ENCODE data around the gene N4BP3. TPM values are rescaled to one million over a fixed set of nuclear protein-coding genes. Genes with fewer than 3 reads are reported as not detected.

Gene N4BP3
- total and polyA plus RNA-seq, 2 of the 13 experiments (the other 11 are each of a cell fraction or from before 2014, with no cell fraction given) = 0.13 TPM; not detected in 1

DNA sequence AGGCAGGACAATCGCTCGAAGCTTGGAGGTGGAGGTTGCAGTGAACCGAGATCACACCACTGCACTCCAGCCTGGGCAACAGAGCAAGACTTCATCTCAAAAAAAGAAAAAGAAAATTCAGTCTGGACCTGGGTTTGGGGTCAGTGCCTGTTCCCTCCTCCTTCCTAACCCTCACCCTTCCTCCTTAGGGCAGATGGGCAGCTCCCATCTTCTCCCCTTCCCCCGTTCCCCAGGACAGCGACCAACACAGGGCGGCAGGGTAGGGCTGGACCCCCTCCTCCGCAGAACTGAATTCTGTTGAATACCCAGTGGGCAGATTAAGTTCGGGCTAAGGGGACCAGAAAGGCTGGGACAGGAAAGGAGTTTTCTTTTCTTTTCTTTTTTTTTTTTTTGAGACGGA lies 16.0 kb downstream of the N4BP3 start:
- Histone ChIP-seq H3K36me3 (replicated peaks in 1 of 2; ENCODE audit: control insufficient read depth in 1 of 2, insufficient read depth in 2 of 2, low read length in 2 of 2) (0 out of 5 replicates have a peak, but pooled peaks cover 0 to 3% of the 10 kb centered on the region in 2 experiments), H3K79me2 (ENCODE audit: insufficient read depth, low read length) (peaks cover 9% of the 10 kb centered on the region), H3K9ac (ENCODE audit: insufficient read depth, low read depth, low read length) (no peak overlapping the region), H3K4me3 (replicated peaks in 1 of 3; ENCODE audit: insufficient read depth in 1 of 3, low read depth in 2 of 3, low read length in 3 of 3) (no peak overlapping the region), H4K20me1 (ENCODE audit: insufficient read depth, low read length) (no peaks in the 10 kb centered on the region), H3K27me3 (ENCODE audit: control insufficient read depth in 1 of 2, insufficient read depth in 2 of 2, low read length in 2 of 2) (peaks cover 0 to 12% of the 10 kb centered on the region in 2 experiments; a peak in 1 of 5 replicates), H3K4me1 (ENCODE audit: insufficient read depth, low read length) (peaks cover 17% of the 10 kb centered on the region; the same call in 1 of the 2 replicates), H3K27ac (ENCODE audit: extremely low read length, insufficient read depth, low read length) (no peak overlapping the region), H3K4me2 (ENCODE audit: low read depth, low read length) (no peak overlapping the region), H3K9me3 (ENCODE audit: low read length) (no peaks in the 10 kb centered on the region), H2AFZ (ENCODE audit: low read length) (no peak overlapping the region)
- no peak for FAIRE-seq
- CTCF ChIA-PET (ENCODE audit: low intra/inter-chr PET ratio, low total read pairs) = no interaction called here
- no TSS peak for BruUV-seq (replicated peaks)
- intact Hi-C loops (cut with micrococcal nuclease; ENCODE audit: unreplicated experiment) = no loop called here
- 88% methylated on average over 9 of the region's 9 CpGs for WGBS (ENCODE audit: low lambda C conversion rate)
- DNase-seq (ENCODE audit: low spot score) = no peak
- in situ Hi-C loops (cut with HindIII; ENCODE audit: extremely low pct_ligation_motif_present, low pct_unique_long_range_greater_than_20kb) = no loop called here
- ATAC-seq = no peak
- POLR2A ChIA-PET = interaction anchor here (1.1 kb wide), 1 partner anchor 8 kb away, joined by 4 read pairs; no protein-coding TSS in a partner anchor
- TF ChIP-seq, protein P1, sequence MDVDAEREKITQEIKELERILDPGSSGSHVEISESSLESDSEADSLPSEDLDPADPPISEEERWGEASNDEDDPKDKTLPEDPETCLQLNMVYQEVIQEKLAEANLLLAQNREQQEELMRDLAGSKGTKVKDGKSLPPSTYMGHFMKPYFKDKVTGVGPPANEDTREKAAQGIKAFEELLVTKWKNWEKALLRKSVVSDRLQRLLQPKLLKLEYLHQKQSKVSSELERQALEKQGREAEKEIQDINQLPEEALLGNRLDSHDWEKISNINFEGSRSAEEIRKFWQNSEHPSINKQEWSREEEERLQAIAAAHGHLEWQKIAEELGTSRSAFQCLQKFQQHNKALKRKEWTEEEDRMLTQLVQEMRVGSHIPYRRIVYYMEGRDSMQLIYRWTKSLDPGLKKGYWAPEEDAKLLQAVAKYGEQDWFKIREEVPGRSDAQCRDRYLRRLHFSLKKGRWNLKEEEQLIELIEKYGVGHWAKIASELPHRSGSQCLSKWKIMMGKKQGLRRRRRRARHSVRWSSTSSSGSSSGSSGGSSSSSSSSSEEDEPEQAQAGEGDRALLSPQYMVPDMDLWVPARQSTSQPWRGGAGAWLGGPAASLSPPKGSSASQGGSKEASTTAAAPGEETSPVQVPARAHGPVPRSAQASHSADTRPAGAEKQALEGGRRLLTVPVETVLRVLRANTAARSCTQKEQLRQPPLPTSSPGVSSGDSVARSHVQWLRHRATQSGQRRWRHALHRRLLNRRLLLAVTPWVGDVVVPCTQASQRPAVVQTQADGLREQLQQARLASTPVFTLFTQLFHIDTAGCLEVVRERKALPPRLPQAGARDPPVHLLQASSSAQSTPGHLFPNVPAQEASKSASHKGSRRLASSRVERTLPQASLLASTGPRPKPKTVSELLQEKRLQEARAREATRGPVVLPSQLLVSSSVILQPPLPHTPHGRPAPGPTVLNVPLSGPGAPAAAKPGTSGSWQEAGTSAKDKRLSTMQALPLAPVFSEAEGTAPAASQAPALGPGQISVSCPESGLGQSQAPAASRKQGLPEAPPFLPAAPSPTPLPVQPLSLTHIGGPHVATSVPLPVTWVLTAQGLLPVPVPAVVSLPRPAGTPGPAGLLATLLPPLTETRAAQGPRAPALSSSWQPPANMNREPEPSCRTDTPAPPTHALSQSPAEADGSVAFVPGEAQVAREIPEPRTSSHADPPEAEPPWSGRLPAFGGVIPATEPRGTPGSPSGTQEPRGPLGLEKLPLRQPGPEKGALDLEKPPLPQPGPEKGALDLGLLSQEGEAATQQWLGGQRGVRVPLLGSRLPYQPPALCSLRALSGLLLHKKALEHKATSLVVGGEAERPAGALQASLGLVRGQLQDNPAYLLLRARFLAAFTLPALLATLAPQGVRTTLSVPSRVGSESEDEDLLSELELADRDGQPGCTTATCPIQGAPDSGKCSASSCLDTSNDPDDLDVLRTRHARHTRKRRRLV (CRISPR knock-in tag; IDR thresholded peaks at IDR 0.05) = no peak
- TF ChIP-seq SAFB2 (CRISPR knock-in tag; IDR thresholded peaks at IDR 0.05; ENCODE audit: borderline replicate concordance, low read depth) = no peak
- TF ChIP-seq NPAS2 (CRISPR knock-in tag; IDR thresholded peaks at IDR 0.05; ENCODE audit: borderline replicate concordance) = no peak
- TF ChIP-seq, protein P2, sequence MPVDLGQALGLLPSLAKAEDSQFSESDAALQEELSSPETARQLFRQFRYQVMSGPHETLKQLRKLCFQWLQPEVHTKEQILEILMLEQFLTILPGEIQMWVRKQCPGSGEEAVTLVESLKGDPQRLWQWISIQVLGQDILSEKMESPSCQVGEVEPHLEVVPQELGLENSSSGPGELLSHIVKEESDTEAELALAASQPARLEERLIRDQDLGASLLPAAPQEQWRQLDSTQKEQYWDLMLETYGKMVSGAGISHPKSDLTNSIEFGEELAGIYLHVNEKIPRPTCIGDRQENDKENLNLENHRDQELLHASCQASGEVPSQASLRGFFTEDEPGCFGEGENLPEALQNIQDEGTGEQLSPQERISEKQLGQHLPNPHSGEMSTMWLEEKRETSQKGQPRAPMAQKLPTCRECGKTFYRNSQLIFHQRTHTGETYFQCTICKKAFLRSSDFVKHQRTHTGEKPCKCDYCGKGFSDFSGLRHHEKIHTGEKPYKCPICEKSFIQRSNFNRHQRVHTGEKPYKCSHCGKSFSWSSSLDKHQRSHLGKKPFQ (CRISPR knock-in tag; IDR thresholded peaks at IDR 0.05; ENCODE audit: insufficient replicate concordance) = no peak
- no peak for TF ChIP-seq ZSCAN12 (CRISPR knock-in tag; IDR thresholded peaks at IDR 0.05)
- no peak for TF ChIP-seq ZFX (CRISPR knock-in tag; IDR thresholded peaks at IDR 0.05; ENCODE audit: low read depth)
- TF ChIP-seq, protein P3, sequence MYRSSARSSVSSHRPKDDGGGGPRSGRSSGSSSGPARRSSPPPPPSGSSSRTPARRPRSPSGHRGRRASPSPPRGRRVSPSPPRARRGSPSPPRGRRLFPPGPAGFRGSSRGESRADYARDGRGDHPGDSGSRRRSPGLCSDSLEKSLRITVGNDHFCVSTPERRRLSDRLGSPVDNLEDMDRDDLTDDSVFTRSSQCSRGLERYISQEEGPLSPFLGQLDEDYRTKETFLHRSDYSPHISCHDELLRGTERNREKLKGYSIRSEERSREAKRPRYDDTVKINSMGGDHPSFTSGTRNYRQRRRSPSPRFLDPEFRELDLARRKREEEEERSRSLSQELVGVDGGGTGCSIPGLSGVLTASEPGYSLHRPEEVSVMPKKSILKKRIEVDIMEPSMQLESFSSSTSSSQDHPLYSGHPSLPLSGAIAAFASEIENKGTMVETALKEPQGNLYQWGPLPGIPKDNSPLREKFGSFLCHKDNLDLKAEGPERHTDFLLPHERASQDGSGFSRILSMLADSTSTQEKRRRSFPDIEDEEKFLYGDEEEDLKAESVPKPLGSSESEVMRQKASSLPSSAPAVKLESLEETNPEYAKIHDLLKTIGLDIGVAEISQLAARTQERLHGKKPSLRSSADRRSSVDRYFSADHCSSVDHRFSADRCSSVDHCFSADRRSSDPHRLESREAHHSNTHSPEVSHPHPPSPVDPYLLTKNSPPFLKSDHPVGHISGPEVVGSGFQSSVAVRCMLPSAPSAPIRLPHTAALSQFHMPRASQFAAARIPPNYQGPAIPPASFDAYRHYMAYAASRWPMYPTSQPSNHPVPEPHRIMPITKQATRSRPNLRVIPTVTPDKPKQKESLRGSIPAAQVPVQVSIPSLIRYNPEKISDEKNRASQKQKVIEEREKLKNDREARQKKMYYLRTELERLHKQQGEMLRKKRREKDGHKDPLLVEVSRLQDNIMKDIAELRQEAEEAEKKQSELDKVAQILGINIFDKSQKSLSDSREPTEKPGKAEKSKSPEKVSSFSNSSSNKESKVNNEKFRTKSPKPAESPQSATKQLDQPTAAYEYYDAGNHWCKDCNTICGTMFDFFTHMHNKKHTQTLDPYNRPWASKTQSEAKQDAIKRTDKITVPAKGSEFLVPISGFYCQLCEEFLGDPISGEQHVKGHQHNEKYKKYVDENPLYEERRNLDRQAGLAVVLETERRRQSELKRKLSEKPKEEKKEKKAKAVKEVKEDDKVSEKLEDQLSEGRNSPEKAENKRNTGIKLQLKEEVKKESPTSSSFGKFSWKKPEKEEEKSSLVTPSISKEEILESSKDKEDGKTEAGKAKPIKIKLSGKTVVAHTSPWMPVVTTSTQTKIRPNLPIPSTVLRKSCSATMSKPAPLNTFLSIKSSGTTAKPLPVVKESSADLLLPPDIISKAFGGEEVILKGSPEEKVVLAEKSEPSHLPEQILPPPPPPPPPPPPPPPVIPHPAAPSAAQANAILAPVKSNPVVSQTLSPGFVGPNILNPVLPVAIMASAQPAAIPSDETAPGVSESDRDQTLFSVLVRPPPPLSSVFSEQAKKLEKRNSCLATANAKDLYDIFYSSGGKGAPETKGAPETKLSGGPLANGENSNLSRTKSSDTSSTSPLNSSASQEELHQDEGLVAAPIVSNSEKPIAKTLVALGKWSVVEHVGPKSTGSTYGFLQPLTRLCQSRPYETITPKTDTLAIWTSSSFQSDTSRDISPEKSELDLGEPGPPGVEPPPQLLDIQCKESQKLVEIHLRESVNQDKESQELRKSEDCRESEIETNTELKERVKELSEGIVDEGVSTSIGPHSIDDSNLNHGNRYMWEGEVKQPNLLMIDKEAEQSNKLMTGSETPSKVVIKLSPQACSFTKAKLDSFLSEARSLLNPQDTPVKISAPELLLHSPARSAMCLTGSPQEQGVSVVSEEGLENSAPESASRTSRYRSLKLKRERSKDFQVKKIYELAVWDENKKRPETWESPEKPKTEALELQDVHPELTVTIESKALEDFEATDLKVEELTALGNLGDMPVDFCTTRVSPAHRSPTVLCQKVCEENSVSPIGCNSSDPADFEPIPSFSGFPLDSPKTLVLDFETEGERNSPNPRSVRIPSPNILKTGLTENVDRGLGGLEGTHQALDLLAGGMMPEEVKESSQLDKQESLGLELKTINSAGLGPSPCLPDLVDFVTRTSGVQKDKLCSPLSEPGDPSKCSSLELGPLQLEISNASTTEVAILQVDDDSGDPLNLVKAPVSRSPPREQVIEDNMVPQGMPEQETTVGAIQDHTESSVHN (CRISPR knock-in tag; IDR thresholded peaks at IDR 0.05) = no peak
- no peak for TF ChIP-seq ZNF207 (IDR thresholded peaks at IDR 0.05; ENCODE audit: borderline replicate concordance)
- no peak for TF ChIP-seq SIN3A (IDR thresholded peaks at IDR 0.05; ENCODE audit: borderline replicate concordance, low read depth, low read length)
